Medulla oblongata (tissue), 1 donor: ENCODE data around the gene MLKL.

Experiments
- DNase-seq: peaks from one replicate; pipeline ENCODE4 v3.0.0-alpha.2; 2015; ENCODE audit errors: extremely low spot score

Gene MLKL

DNA sequence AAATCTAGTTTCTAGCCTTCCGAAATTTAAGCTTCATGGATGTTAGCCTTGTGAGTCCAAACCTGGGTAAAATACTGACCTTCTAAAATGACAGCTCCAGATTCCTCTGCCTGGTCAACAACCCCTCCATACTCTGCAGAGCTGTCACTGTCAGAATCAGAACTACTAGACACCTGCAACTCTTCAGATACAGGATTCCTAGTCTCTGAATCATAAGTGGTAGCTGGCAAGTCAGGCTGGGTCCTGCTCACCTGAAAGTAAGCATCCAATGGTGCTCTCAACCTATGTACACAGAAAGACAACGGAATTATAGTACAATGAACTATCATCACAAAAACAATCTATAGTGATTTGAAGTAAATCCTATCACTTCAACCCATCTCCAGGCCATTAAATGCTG lies 48.8 kb downstream of the MLKL start:
- DNase-seq, result no peak

DNA sequence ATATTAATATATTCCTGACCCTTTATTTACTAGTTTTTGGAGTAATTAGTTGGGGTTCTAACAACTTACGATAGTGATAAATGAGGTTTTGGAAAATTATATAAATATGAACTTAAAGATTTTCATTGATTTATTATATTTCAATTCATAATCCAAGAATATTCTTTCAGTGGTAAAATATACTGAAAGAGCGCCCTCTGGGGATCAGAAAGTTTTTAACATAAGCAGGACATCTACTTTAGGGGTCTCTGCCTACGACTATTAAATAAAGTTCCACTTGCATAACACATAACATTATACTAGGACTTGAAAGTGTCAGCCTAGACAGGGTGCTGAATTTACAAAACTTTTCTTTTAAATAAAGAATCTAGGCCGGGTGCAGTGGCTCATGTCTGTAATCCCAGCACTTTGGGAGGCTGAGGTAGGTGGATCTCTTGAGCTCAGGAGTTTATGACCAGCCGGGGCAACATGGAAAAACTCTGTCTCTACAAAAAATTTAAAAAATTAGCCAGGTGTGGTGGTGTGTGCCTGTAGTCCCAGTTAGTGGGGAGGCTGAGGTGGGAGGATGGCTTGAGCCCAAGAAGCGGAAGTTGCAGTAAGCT lies 49.6 kb downstream of the MLKL start:
- DNase-seq, result no peak

- no peak for DNase-seq
Observed at GRCh38 chr16:74649839-74650504, 50.7 kb downstream of the MLKL start.

GRCh38 chr16:74641969-74642368 lies 58.7 kb downstream of the MLKL start:
- no peak for DNase-seq

DNA sequence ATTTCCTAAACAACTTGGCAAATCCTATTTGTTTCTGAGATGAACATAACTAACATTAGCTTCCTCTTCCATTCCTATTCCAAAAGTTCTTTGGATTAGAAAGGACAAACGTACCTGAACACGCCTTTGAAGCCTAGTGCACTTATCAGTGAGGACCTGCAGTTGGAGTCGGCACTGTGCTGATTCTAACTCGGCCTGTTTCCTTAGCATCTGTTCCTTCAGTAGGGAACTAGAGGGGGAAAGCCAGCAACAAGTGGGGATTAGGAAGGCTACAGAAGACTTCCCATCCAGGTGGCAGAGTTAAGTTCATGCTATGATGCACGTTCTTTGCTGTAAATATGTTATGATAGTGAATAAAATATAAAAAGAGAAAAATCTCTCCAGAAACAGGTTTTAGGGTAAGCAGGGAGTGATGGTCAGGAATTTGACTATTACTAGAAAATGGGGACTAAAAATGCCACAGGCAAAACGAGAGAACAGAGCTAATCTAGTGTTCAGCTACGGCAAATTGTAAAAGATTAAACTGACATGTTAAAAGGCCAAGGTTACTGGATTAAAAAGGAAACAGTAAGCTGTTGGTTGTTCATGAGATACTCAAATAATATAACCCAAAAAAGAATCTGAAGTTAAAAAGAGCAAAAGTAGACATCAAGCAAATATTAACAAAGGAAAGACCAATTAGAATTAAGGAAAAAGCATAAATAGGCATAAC lies 62.8 kb downstream of the MLKL start:
- no peak for DNase-seq

GRCh38 chr16:74635303-74635702 lies 65.4 kb downstream of the MLKL start:
- DNase-seq, result no peak

DNA sequence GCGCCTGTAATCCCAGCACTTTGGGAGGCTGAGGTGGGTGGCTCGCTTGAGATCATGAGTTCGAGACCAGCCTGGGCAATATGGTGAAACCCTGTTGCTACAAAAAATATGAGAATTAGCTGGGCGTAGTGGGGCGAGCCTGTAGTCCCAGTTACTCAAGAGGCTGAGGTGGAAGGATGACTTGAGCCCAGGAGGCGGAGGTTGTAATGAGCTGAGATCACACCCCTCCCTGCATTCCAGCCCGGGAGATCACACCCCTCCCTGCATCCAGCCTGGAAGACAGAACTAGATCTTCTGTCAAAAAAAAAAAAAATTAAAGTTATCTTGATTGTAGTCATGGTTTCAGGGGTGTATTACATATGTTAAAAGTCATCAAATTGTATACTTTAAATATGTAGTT lies 67.0 kb downstream of the MLKL start:
- no peak for DNase-seq

- DNase-seq, result no peak
Observed at GRCh38 chr16:74627506-74628220, 73.0 kb downstream of the MLKL start.

DNA sequence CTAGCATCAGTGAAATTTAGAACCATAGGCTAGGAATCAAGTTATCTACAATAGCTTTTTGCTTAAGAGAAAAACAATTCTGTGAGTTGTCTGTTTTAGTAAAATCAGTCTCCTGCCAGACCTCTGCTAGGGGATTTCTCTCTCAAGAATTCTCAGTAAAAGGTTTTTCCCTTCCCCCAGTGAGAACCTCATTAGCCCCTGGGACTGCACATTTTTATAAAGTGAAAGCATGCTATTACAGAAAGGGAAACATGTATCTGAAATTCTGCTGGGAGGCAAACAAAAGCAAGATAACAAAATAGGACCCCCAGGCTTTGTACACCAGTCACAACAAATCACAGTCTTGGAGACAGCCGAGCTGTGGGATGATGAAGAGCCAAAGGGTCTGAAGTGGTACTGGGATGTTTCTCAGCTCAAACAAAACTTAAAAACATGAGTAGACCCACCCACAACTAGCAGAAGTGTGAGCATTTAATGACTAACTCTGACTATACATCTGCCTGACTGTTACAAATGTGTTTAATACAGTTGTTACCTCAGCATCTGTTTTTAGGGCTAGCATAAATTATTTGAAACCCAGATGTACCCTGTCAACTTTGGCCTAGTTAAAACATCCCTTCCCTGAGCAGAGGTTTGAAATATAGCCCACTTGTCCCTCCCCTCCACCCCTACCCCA lies 73.8 kb downstream of the MLKL start:
- no peak for DNase-seq

- DNase-seq, result no peak
Observed at GRCh38 chr16:74625500-74626350, 74.9 kb downstream of the MLKL start.

GRCh38 chr16:74623839-74624235 lies 76.8 kb downstream of the MLKL start:
- no peak for DNase-seq

- peak; percentile 78 for DNase-seq
Observed at GRCh38 chr16:74623214-74623838, 77.3 kb downstream of the MLKL start.

- no peak for DNase-seq
Observed at GRCh38 chr16:74622005-74622404, 78.7 kb downstream of the MLKL start.
